Left ventricle myocardium inferior (tissue), 1 donor: ENCODE results near the gene MARK2. TPM values are rescaled to one million over a fixed set of nuclear protein-coding genes. Genes with fewer than 3 reads are reported as not detected.
A peak's percentile ranks its signal among the peaks of the same experiment; 100 is the strongest.

ENCODE experiments used
- DNase-seq: peaks from one replicate; pipeline ENCODE4 v3.0.0-alpha.2; 2020
- H3K27ac ChIP-seq: fragments of 200-600 bp; replicated peaks from 2 replicates; pipeline ENCODE4 v1.8.0; 2021
- H3K27me3 ChIP-seq: fragments of 200-600 bp; 2 replicates; pipeline ENCODE4 v1.8.0; 2021; ENCODE audit warnings: low read depth
- H3K36me3 ChIP-seq: fragments of 200-600 bp; 2 replicates; pipeline ENCODE4 v1.8.0; 2021
- H3K4me1 ChIP-seq: fragments of 200-600 bp; 2 replicates; pipeline ENCODE4 v1.8.0; 2021
- H3K4me3 ChIP-seq: fragments of 200-600 bp; 2 replicates; pipeline ENCODE4 v1.8.0; 2021; ENCODE audit warnings: mild to moderate bottlenecking, moderate library complexity
- H3K9me3 ChIP-seq: fragments of 200-600 bp; replicated peaks from 2 replicates; pipeline ENCODE4 v1.8.0; 2021
- intact Hi-C: fragments of 100-400 bp; cut with micrococcal nuclease; formaldehyde crosslinking; loops from one replicate; pipeline ENCODE4 v1.11.0; 2022
- total RNA-seq: library from RNA; stranded (reverse); fragmentation: NEBNext Ultra II Directional; extraction: Animal tissue kit (Norgen Biotek cat#: 25700); gene quantifications from one replicate; pipeline ENCODE4 v1.2.1, GENCODE V29; 2021
- TF ChIP-seq, protein P1 (sequence below): fragments of 200-600 bp; IDR thresholded peaks from 2 replicates; pipeline ENCODE4 v1.8.0; 2021; ENCODE audit warnings: antibody characterized with exemption, mild to moderate bottlenecking, borderline replicate concordance
- donor health status: DM: no; HTN: yes; CAD: no; lungs with severe emphysema.

Gene MARK2
- total RNA-seq, 1 donor from 2014 or later, result 36.6 TPM

DNA sequence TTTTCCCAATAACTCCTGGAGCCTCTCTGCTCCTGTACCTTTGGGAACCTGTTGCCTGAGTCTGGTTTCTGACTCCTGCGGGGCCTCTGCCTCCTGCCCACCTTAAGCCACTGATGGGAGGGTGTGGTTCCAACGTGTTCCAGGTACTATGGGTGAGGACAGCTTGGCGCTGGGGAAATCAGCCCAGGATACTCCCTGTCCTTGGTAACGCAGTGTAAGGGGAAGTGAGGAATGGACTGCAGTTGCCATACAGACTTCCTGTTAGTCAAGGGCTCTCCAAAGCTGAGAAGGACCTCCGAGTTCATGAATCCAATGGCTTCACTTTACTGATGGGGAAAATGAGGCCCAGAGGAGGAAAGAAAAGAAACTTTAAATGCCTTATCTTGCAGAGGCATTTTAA is 1.2 kb upstream of the MARK2 start:
- peak overlapping the region; percentile 88 for H3K27ac ChIP-seq
- TF ChIP-seq, protein P1, sequence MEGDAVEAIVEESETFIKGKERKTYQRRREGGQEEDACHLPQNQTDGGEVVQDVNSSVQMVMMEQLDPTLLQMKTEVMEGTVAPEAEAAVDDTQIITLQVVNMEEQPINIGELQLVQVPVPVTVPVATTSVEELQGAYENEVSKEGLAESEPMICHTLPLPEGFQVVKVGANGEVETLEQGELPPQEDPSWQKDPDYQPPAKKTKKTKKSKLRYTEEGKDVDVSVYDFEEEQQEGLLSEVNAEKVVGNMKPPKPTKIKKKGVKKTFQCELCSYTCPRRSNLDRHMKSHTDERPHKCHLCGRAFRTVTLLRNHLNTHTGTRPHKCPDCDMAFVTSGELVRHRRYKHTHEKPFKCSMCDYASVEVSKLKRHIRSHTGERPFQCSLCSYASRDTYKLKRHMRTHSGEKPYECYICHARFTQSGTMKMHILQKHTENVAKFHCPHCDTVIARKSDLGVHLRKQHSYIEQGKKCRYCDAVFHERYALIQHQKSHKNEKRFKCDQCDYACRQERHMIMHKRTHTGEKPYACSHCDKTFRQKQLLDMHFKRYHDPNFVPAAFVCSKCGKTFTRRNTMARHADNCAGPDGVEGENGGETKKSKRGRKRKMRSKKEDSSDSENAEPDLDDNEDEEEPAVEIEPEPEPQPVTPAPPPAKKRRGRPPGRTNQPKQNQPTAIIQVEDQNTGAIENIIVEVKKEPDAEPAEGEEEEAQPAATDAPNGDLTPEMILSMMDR, result no peak
- intact Hi-C loops, result loop anchor here (2.0 kb wide), 1 partner anchor 107 kb away; no protein-coding TSS in a partner anchor
- peaks cover 11% of the 10 kb centered on the region for H3K36me3 ChIP-seq
- no peaks in the 10 kb centered on the region for H3K9me3 ChIP-seq
- H3K4me3 ChIP-seq, result peak overlapping the region; percentile 91
- DNase-seq, result no peak
- H3K4me1 ChIP-seq, result peaks cover 47% of the 10 kb centered on the region
- H3K27me3 ChIP-seq, result no peaks in the 10 kb centered on the region

DNA sequence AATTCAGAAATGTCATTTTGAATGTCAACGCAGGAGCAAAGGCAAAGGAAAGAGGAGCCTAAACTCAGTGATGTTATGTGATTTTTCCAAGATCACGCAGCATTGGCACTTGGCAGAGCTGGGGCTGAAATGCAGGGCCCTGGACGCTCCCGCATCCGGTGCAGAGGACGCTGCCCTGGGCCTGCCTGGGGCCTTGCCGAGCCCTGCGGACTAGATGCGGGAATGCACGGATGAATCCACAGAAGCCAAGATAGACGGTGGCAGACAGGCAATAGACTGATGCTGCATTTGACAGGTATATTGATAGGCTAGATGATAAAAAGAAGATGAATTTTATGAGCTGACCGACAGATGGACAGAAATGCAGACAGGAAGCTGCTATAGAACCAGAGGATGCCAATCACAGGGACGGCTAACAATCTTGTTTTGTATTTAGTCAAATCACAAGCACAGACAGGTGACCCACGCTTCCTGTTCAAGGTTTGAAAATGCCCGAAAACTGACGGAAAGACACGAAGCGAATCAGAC is 696 bp upstream of the MARK2 start:
- H3K27me3 ChIP-seq, result no peaks in the 10 kb centered on the region
- H3K4me3 ChIP-seq, result peak overlapping the region; percentile 91
- peak overlapping the region; percentile 88 for H3K27ac ChIP-seq
- H3K4me1 ChIP-seq, result peaks cover 52% of the 10 kb centered on the region
- intact Hi-C loops, result no loop called here
- TF ChIP-seq, protein P1, result no peak
- no peaks in the 10 kb centered on the region for H3K9me3 ChIP-seq
- H3K36me3 ChIP-seq, result peaks cover 11% of the 10 kb centered on the region
- DNase-seq, result no peak

DNA sequence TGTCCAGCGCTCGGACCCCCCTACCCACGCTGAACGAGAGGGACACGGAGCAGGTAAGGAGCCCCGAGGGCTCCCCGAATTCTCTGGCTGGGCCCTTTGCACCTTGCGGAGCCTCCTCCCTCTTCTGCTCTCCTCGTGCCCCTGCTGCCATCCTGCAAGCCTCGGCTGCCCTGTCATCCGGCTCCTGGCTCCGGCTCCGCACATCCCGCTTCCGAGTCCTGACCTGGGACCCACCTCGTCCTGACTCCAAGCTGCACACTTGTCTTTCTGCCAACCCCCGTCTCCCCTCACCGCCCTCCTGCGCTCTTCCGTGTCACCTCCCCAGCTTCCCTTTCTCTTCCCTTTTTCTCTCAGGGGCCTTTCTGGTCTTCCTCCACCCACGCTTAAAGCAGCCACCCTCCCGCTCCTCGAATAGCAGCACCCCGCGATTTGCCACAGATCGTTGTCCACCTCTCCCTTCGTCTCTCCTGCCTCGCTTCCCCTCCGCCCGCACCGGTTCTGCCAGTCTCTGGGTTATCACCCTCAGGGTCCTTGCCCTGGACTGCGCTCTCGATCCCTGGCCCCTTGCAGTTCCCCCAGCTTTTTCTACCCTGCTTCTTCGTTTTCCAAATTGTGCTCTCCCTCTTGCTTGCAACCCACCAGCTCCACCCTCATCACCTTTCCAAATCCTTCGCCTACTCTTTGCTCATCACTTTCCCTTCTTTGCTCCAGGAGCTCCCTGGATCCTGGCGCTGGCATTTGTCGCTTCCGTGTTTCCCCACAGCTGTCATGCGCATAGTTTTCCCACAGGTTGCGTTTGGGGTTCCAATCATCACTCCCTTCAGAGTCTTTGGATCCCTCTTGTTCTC is 822 bp downstream of the MARK2 start:
- no peak for DNase-seq
- TF ChIP-seq, protein P1, result no peak
- Histone ChIP-seq H3K4me1 (peaks cover 66% of the 10 kb centered on the region), H3K27me3 (no peaks in the 10 kb centered on the region), H3K9me3 (no peaks in the 10 kb centered on the region), H3K4me3 (peak overlapping the region; percentile 91), H3K27ac (peak overlapping the region; percentile 88), H3K36me3 (peaks cover 20% of the 10 kb centered on the region)
- intact Hi-C loops, result no loop called here

DNA sequence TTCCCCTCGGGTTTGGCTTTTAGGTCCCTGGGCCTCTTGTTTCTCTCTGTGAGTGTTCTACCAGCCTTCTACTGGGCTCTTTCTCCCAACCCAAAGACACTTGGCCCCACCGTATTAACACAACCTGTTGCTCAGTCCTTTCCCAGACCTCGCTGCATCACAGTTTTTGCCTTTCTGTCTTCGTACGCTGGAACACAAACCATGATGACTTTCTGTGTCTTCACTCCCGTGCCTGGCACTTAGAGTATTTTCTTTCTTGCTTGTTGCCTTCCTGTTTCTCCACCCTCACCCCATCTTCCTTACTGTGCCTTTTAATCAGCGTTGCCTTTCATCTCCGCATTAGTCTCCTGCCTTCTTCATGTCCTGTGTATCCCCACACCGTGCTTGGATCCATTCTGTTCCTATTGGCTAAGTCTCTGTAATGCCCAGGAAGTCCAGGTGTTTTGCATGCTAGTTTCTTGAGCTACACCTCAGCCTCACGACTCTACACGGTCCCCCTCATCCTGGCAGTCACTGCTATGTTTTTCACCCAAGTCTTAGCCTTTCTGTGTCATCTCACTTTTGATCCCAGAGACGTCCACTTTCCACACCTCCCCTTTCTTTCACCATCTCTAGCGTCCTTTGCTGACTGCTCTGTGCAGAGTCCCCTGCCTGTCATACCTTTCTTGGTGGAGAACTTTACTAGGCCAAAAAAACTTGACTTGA is 1.6 kb downstream of the MARK2 start:
- Histone ChIP-seq H3K36me3 (peaks cover 20% of the 10 kb centered on the region), H3K4me1 (peaks cover 74% of the 10 kb centered on the region), H3K27me3 (no peaks in the 10 kb centered on the region), H3K4me3 (peak overlapping the region; percentile 91), H3K27ac (peak overlapping the region; percentile 88), H3K9me3 (no peaks in the 10 kb centered on the region)
- DNase-seq, result no peak
- TF ChIP-seq, protein P1, result no peak
- intact Hi-C loops, result no loop called here

DNA sequence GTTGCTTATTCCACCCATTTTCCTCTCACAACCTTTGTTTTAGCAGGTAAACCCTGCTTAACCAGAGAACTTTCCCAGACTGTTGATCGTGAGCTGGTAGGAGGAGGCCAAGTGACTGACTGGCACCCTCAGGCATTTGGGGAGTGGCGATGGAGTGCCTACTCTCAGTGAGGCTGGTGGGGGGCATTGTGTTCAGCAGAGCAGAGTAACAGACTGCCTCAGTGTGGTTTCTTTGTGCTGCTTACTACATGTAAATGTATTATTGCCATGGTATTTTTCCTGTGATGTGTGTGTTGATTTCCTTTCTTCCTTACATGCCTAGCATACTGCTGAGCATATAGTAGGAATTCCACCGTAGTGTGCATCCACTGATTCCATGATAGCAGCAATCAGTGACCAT is 2.6 kb downstream of the MARK2 start:
- TF ChIP-seq, protein P1, result no peak
- Histone ChIP-seq H3K4me3 (peak overlapping the region; percentile 91), H3K27me3 (no peaks in the 10 kb centered on the region), H3K9me3 (no peaks in the 10 kb centered on the region), H3K27ac (peak overlapping the region; percentile 65), H3K36me3 (peaks cover 20% of the 10 kb centered on the region), H3K4me1 (peaks cover 79% of the 10 kb centered on the region)
- intact Hi-C loops, result no loop called here
- no peak for DNase-seq
